CD14-positive monocyte (primary cell): ENCODE results near the gene TECPR1. TPM values are rescaled to one million over a fixed set of nuclear protein-coding genes. Genes with fewer than 3 reads are reported as not detected.

Source experiments
- DNase-seq, 3 donors: peaks; one replicate each; pipeline ENCODE4 v3.0.0-alpha.2; 2011 to 2022
- H2AFZ ChIP-seq: 2 replicates; pipeline ENCODE4 v1.6.0; 2012; ENCODE audit warnings: mild to moderate bottlenecking, low read depth, low read length, inconsistent platforms; ENCODE audit not compliant: insufficient read depth, poor library complexity, severe bottlenecking
- H3K27ac ChIP-seq, 2 donors: 1 replicate in 1 of 2; 2 replicates in 1 of 2; pipeline ENCODE4 v1.5.1; 2012 to 2013; ENCODE audit warnings: low read length in 2 of 2, control low read depth in 1 of 2, inconsistent platforms in 1 of 2, low read depth in 1 of 2, mild to moderate bottlenecking in 1 of 2
- H3K27me3 ChIP-seq, 2 donors: one replicate each; pipeline versions ENCODE4 v1.6.0 to v1.6.1; 2011 to 2013; ENCODE audit warnings: low read length in 2 of 2; ENCODE audit not compliant: control insufficient read depth in 2 of 2, insufficient read depth in 2 of 2
- H3K36me3 ChIP-seq, 2 donors: replicated peaks in 1 of 2; 1 replicate in 1 of 2; 2 replicates in 1 of 2; pipeline versions ENCODE4 v1.5.1 to v1.6.1; 2012 to 2013; ENCODE audit warnings: low read length in 2 of 2, control low read depth in 1 of 2, inconsistent platforms in 1 of 2, mild to moderate bottlenecking in 1 of 2; ENCODE audit not compliant: insufficient read depth in 2 of 2, control insufficient read depth in 1 of 2
- H3K4me1 ChIP-seq, 2 donors: 1 replicate in 1 of 2; 2 replicates in 1 of 2; pipeline versions ENCODE4 v1.5.1 to v1.6.1; 2012 to 2013; ENCODE audit warnings: low read length in 2 of 2, control low read depth in 1 of 2, inconsistent platforms in 1 of 2, mild to moderate bottlenecking in 1 of 2, moderate library complexity in 1 of 2; ENCODE audit not compliant: insufficient read depth in 2 of 2, control insufficient read depth in 1 of 2
- H3K4me2 ChIP-seq: replicated peaks from 2 replicates; pipeline ENCODE3; 2012; ENCODE audit warnings: low read length, moderate library complexity, mild to moderate bottlenecking; ENCODE audit not compliant: poor library complexity, severe bottlenecking; ENCODE audit errors: extremely low read depth
- H3K4me3 ChIP-seq, 3 experiments: fragments of 200-600 bp in 1 of 3; sonication (generic) in 1 of 3; replicated peaks in 1 of 3; 1 replicate in 2 of 3; 2 replicates in 1 of 3; pipeline ENCODE4 v1.5.1; 2011 to 2013; ENCODE audit warnings: low read length in 3 of 3, mild to moderate bottlenecking in 3 of 3, control low read depth in 2 of 3, low read depth in 2 of 3, inconsistent platforms in 1 of 3, moderate library complexity in 1 of 3
- H3K79me2 ChIP-seq: 2 replicates; pipeline ENCODE4 v1.6.0; 2012; ENCODE audit warnings: mild to moderate bottlenecking, control low read depth, inconsistent platforms, low read length, moderate library complexity; ENCODE audit not compliant: insufficient read depth
- H3K9ac ChIP-seq: 2 replicates; pipeline ENCODE4 v1.6.0; 2017; ENCODE audit warnings: low read length, mild to moderate bottlenecking; ENCODE audit not compliant: insufficient read depth, poor library complexity, severe bottlenecking
- H3K9me3 ChIP-seq, 2 donors: replicated peaks in 1 of 2; 1 replicate in 1 of 2; 2 replicates in 1 of 2; pipeline versions ENCODE4 v1.5.1 to v1.6.1; 2012 to 2013; ENCODE audit warnings: low read length in 2 of 2, control low read depth in 1 of 2; ENCODE audit not compliant: control insufficient read depth in 1 of 2, insufficient read depth in 1 of 2
- H4K20me1 ChIP-seq: 2 replicates; pipeline ENCODE4 v1.6.0; 2012; ENCODE audit warnings: mild to moderate bottlenecking, low read length, control low read depth, moderate library complexity; ENCODE audit not compliant: insufficient read depth
- H3K27ac Mint-ChIP-seq, 7 donors: one replicate each; pipeline ENCODE4 v1.8.0; 2020; ENCODE audit warnings: mild to moderate bottlenecking in 7 of 7, mixed read lengths in 7 of 7, moderate library complexity in 6 of 7, inconsistent platforms in 2 of 7
- H3K27me3 Mint-ChIP-seq, 3 donors: one replicate each; pipeline ENCODE4 v1.8.0; 2021 to 2022; ENCODE audit warnings: low read depth in 3 of 3, mild to moderate bottlenecking in 3 of 3, mixed read lengths in 3 of 3, moderate library complexity in 3 of 3, inconsistent platforms in 1 of 3
- H3K36me3 Mint-ChIP-seq, 2 donors: one replicate each; pipeline ENCODE4 v1.8.0; 2020; ENCODE audit warnings: mixed read lengths in 2 of 2, inconsistent platforms in 1 of 2, mild to moderate bottlenecking in 1 of 2
- H3K4me1 Mint-ChIP-seq: one replicate; pipeline ENCODE4 v1.8.0; 2020; ENCODE audit warnings: mild to moderate bottlenecking, mixed read lengths
- H3K4me3 Mint-ChIP-seq, 2 donors: one replicate each; pipeline ENCODE4 v1.8.0; 2020; ENCODE audit warnings: mild to moderate bottlenecking in 2 of 2, mixed read lengths in 2 of 2, moderate library complexity in 1 of 2
- H3K9me3 Mint-ChIP-seq, 7 donors: one replicate each; pipeline ENCODE4 v1.8.0; 2020 to 2022; ENCODE audit warnings: mixed read lengths in 7 of 7, mild to moderate bottlenecking in 6 of 7, moderate library complexity in 6 of 7, inconsistent platforms in 2 of 7
- WGBS: methylation state at CpG from one replicate; pipeline ENCODE4 v1.1.5; 2013; ENCODE audit warnings: missing lambda C conversion rate; ENCODE audit not compliant: insufficient coverage; 5-methylcytosine and 5-hydroxymethylcytosine counted together
- intact Hi-C, 2 donors: fragments of 100-400 bp; cut with micrococcal nuclease; formaldehyde crosslinking; loops; one replicate each; pipeline versions ENCODE4 v1.15.0 to v1.15.1; 2023
- polyA plus RNA-seq, 3 donors: library from polyadenylated mRNA; depleted of rRNA in 1 of 3; unstranded in 2 of 3; stranded (reverse) in 1 of 3; fragments of 300-500 nt in 2 of 3; fragments of >200 nt in 1 of 3; fragmentation: Illumina TruSeq in 2 of 3; gene quantifications; 1 replicate in 2 of 3; 2 replicates in 1 of 3; pipeline ENCODE4 v1.2.3, GENCODE V29; 2012 to 2021
- TF ChIP-seq, protein P1 (sequence below): fragments of 200-600 bp; IDR thresholded peaks from one replicate; pipeline ENCODE4 v1.8.0; 2022; ENCODE audit warnings: antibody characterized with exemption, mild to moderate bottlenecking

TECPR1 gene
- polyA plus RNA-seq, 3 donors, result 5.7 to 20.0 (median 10.2) TPM

DNA sequence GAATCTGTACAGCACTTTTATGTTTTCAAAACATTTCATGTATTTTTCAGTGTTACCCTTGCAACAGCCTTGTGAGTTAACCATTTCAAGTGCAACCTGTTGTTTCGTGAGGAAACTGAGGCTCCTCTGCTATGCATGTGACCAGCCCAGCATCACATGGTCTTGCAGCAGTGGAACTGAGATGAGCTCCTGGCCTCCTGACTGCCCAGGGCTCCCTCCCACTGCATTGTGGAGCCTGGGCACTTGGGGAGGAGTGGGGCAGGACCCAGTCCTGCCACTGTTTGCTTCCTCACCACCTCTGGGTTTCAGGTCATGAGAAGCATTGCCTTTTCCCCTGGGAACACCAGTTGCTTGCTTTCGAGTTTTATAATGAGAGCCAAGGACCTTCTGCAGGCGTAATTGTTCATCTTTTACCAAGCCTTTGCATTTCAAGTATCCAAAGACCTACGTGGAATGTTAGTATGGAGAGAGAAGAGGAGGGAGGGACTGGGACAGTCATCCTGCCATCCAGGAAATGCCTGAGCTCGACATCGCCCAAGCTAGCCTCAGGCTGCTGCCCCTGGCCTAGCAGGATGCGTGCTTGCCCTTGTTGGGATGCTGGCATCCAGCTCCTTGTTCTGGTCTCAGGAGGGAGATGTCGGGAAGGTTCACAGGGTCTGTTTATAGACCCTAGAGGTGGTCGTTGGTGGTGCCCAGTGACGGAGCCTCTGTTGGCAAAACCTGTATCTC lies 73.1 kb downstream of the TECPR1 start:
- Mint-ChIP-seq H3K27me3 (peaks cover 0 to 7% (median 2%) of the 10 kb centered on the region in 3 donors), H3K9me3 (peaks cover 0 to 3% (median 0%) of the 10 kb centered on the region in 7 donors), H3K36me3 (peaks cover 37 to 61% of the 10 kb centered on the region in 2 donors), H3K27ac (no peak overlapping the region), H3K4me1 (peaks cover 2% of the 10 kb centered on the region), H3K4me3 (no peak overlapping the region)
- no peak for DNase-seq
- no peak overlapping the region for H3K4me3 ChIP-seq
- WGBS, result 97% methylated on average over 9 of the region's 10 CpGs
- H3K9me3 ChIP-seq, result no peaks in the 10 kb centered on the region
- H4K20me1 ChIP-seq, result peaks cover 30% of the 10 kb centered on the region
- peaks cover 0 to 4% of the 10 kb centered on the region in 2 donors for H3K27me3 ChIP-seq
- peaks cover 0 to 56% of the 10 kb centered on the region in 2 donors for H3K36me3 ChIP-seq
- TF ChIP-seq, protein P1, sequence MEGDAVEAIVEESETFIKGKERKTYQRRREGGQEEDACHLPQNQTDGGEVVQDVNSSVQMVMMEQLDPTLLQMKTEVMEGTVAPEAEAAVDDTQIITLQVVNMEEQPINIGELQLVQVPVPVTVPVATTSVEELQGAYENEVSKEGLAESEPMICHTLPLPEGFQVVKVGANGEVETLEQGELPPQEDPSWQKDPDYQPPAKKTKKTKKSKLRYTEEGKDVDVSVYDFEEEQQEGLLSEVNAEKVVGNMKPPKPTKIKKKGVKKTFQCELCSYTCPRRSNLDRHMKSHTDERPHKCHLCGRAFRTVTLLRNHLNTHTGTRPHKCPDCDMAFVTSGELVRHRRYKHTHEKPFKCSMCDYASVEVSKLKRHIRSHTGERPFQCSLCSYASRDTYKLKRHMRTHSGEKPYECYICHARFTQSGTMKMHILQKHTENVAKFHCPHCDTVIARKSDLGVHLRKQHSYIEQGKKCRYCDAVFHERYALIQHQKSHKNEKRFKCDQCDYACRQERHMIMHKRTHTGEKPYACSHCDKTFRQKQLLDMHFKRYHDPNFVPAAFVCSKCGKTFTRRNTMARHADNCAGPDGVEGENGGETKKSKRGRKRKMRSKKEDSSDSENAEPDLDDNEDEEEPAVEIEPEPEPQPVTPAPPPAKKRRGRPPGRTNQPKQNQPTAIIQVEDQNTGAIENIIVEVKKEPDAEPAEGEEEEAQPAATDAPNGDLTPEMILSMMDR, result no peak
- no peak overlapping the region for H3K9ac ChIP-seq
- H2AFZ ChIP-seq, result no peak overlapping the region
- intact Hi-C loops, result no loop called here
- no peaks in the 10 kb centered on the region for H3K4me1 ChIP-seq
- H3K27ac ChIP-seq, result no peak overlapping the region
- H3K4me2 ChIP-seq, result no peak overlapping the region
- no peaks in the 10 kb centered on the region for H3K79me2 ChIP-seq

DNA sequence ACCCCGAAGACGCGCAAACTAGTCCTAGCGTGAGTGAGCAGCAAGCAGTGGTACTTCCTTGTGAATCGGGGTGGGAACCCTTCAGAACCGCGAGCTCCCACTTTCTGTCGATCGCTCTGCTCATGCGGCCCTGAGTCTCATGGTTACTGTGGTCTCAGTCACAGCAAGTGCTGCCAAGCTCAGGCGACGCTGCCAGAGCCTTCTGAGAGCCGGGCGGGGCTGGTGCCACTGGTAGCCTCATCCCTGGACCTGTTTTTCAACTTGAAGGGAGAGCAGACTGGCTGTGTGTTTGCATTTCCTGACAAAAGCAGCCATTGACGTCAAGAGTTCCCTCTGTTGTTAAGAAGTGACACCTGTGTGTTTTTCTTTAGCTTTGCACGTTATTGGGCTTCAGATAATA lies 73.7 kb downstream of the TECPR1 start:
- Mint-ChIP-seq H3K36me3 (peaks cover 40 to 57% of the 10 kb centered on the region in 2 donors), H3K27me3 (peaks cover 0 to 2% (median under 1%) of the 10 kb centered on the region in 3 donors), H3K4me3 (no peak overlapping the region), H3K4me1 (no peaks in the 10 kb centered on the region), H3K9me3 (peaks cover 0 to 2% (median 0%) of the 10 kb centered on the region in 7 donors), H3K27ac (no peak overlapping the region)
- no peak overlapping the region for H3K27ac ChIP-seq
- TF ChIP-seq, protein P1, result no peak
- intact Hi-C loops, result no loop called here
- H2AFZ ChIP-seq, result no peak overlapping the region
- no peak overlapping the region for H3K9ac ChIP-seq
- no peak overlapping the region for H3K4me2 ChIP-seq
- H3K79me2 ChIP-seq, result no peaks in the 10 kb centered on the region
- peaks cover 0 to 56% of the 10 kb centered on the region in 2 donors for H3K36me3 ChIP-seq
- no peaks in the 10 kb centered on the region for H3K27me3 ChIP-seq
- H3K4me1 ChIP-seq, result no peaks in the 10 kb centered on the region
- DNase-seq, result no peak
- no peaks in the 10 kb centered on the region for H3K9me3 ChIP-seq
- no peak overlapping the region for H3K4me3 ChIP-seq
- 98% methylated on average over 14 of the region's 16 CpGs for WGBS
- H4K20me1 ChIP-seq, result peaks cover 30% of the 10 kb centered on the region
